NCI-H446 (cell line): Measurements from ENCODE around the gene PSMD12.
A peak's percentile ranks its signal among the peaks of the same experiment; 100 is the strongest.
"Not testable (repeated sequence)": the region's sequence is repeated elsewhere in the genome, so short reads cannot be mapped to it uniquely, and the experiment has no call there.

Experiments
- DNase-seq, 2 experiments: peaks; one replicate each; lab custom pipeline; 2025; lab: John Stamatoyannopoulos, UW

Gene PSMD12

GRCh38 chr17:67305446-67306235, 60.7 kb downstream of the PSMD12 start:
- not testable (repeated sequence) for DNase-seq

GRCh38 chr17:67297454-67297960, 68.9 kb downstream of the PSMD12 start:
- DNase-seq = no peak

GRCh38 chr17:67294451-67295199, 71.8 kb downstream of the PSMD12 start:
- DNase-seq = no peak

DNA sequence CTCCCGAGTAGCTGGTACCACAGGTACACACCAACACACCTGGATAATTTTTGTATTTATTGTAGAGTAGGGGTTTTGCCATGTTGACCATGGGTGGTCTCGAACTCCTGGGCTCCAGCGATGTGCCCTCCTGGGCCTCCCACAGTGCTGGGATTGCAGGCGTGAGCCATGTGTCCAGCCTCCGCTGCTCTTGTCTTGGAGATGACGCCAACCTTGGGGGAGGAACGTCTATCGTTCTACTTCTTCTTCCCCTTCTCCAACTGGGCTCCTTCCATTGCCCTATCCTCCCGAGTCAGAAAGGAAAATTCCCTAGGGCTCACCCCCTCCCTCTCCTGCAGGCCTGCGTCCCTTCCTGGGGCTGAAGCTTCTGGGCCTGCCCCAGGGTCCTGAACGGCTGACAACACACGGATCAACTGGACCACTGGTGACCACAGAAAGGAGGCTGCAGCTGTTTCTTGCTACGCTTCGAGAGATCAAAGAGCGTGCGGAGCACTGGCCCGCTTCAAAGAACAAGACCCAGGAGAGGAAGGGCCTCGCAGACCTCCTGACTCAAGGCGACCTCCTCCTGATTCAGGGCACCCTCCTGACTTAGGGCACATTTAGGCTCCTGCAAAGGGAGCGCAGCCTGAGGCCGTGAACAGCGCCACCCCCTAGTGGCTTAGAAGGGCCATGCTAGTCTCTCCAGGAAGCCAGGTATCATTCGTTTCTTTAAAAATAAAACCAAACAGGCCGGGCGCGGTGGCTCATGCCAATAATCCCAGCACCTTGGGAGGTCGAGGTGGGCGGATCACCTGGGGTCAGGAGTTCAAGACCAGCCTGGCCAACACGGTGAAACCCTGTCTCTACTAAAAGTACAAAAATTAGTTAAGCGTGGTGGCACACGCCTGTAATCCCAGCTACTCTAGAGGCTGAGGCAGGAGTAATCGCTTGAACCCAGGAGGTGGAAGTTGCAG, 72.8 kb downstream of the PSMD12 start:
- peak in 1 of 2 experiments; percentile 24 for DNase-seq

DNA sequence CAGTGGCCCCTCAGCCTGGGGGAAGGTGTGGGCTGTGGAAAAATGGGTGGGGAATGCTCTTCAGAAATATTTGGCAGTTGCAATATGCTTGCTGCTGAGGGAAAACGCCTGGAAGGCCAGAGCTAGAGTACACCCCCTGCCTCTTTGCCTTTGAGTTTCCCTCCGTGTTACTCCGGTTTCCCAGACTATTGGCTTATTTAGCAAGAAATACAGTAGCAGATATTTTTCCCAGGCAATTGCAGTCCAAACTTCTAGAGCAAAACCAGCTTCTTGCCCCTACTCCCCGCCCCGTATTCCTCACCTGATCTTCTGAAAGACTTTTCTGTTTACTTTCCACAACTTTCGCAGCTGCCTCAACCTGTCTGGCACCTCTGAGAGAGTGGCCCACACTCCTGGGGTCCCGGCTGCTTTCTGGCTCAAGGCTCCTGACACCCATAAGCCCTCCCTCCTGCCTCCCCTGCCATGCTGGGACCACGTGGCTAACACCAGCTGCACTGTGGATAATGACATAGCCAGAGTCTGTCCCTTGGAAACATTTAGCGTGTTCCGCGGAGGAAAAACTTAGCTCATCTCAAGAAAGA, 75.6 kb downstream of the PSMD12 start:
- no peak for DNase-seq

- DNase-seq = no peak
Measured at GRCh38 chr17:67290244-67290643, 76.1 kb downstream of the PSMD12 start.

GRCh38 chr17:67289181-67289876, 77.0 kb downstream of the PSMD12 start:
- peak; percentile 68 to 90 for DNase-seq
